Measurements from ENCODE around the gene SLFN5. TPM values are rescaled to one million over a fixed set of nuclear protein-coding genes. Genes with fewer than 3 reads are reported as not detected.

Gene SLFN5
- total RNA-seq, 2 donors from 2014 or later = 7.8 to 8.9 TPM

DNA sequence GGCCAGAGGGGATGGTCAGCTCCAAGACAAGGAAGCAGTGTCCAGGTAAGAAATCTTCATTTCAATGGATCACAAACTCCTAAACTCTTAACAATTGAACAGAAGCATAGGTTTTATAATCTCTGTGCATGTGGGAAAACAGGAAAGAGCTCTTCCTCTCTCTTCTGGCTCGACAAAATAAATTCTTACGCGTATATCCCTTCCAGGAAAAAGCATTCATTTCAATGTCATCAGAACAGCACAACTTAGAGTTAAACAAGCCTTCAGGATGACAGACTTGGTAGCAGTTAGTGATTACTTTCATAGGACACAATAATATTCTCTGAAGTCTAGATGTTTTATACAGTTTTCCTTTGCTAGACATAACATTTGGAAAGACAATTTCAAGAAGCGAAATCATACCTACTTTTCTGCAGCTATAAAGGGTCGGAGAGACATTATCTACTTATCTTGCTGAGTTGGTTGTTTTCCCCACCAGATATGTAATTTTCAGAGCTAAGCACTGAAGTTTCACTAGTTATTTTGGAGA lies 29.4 kb upstream of the SLFN5 start:
- intact Hi-C loops (cut with DNase I) = no loop called here
- H3K36me3 ChIP-seq (replicated peaks in 1 of 2; ENCODE audit: insufficient read depth in 1 of 2, low read depth in 2 of 2) = no peaks in the 10 kb centered on the region
- no peaks in the 10 kb centered on the region for H3K4me1 ChIP-seq
- ATAC-seq (no peak), DNase-seq (no peak)
- TF ChIP-seq, protein P1, sequence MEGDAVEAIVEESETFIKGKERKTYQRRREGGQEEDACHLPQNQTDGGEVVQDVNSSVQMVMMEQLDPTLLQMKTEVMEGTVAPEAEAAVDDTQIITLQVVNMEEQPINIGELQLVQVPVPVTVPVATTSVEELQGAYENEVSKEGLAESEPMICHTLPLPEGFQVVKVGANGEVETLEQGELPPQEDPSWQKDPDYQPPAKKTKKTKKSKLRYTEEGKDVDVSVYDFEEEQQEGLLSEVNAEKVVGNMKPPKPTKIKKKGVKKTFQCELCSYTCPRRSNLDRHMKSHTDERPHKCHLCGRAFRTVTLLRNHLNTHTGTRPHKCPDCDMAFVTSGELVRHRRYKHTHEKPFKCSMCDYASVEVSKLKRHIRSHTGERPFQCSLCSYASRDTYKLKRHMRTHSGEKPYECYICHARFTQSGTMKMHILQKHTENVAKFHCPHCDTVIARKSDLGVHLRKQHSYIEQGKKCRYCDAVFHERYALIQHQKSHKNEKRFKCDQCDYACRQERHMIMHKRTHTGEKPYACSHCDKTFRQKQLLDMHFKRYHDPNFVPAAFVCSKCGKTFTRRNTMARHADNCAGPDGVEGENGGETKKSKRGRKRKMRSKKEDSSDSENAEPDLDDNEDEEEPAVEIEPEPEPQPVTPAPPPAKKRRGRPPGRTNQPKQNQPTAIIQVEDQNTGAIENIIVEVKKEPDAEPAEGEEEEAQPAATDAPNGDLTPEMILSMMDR (IDR thresholded peaks at IDR 0.05) = no peak
- TF ChIP-seq POLR2A (IDR thresholded peaks at IDR 0.05) = no peak
- 73 to 75% methylated on average over 5 of the region's 5 CpGs for WGBS, 2 donors
- H3K4me3 ChIP-seq = no peak overlapping the region
- peaks cover 0 to 6% of the 10 kb centered on the region in 2 donors for H3K27me3 ChIP-seq
- no peaks in the 10 kb centered on the region for H3K9me3 ChIP-seq
- no peak overlapping the region for H3K27ac ChIP-seq

DNA sequence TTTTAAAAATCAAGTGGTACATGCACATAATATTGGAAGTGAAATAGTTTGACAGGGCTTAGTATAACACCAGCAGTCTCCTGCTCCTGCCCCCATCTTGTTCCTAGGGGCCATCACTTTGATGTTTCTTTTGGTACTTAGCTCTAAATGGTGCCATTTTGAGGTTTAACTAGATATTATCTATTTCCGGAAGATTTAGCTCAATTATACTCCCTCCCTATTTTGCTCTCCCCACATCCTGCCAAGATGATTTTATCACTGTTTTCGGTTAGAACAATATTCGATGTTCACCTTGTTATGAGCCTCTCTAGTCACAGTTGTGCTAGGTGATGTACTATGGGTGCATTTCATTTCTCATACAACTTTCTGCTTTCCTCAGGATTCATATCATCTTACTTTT lies 28.7 kb upstream of the SLFN5 start:
- Histone ChIP-seq H3K27ac (no peak overlapping the region), H3K36me3 (replicated peaks in 1 of 2; ENCODE audit: insufficient read depth in 1 of 2, low read depth in 2 of 2) (no peaks in the 10 kb centered on the region), H3K27me3 (peaks cover 0 to 6% of the 10 kb centered on the region in 2 donors), H3K9me3 (no peaks in the 10 kb centered on the region), H3K4me3 (no peak overlapping the region), H3K4me1 (no peaks in the 10 kb centered on the region)
- DNase-seq (no peak), ATAC-seq (no peak)
- intact Hi-C loops (cut with DNase I) = no loop called here
- no peak for TF ChIP-seq POLR2A (IDR thresholded peaks at IDR 0.05)
- TF ChIP-seq, protein P1 (IDR thresholded peaks at IDR 0.05) = no peak
- 41 to 55% methylated on average over 3 of the region's 3 CpGs for WGBS, 2 donors

DNA sequence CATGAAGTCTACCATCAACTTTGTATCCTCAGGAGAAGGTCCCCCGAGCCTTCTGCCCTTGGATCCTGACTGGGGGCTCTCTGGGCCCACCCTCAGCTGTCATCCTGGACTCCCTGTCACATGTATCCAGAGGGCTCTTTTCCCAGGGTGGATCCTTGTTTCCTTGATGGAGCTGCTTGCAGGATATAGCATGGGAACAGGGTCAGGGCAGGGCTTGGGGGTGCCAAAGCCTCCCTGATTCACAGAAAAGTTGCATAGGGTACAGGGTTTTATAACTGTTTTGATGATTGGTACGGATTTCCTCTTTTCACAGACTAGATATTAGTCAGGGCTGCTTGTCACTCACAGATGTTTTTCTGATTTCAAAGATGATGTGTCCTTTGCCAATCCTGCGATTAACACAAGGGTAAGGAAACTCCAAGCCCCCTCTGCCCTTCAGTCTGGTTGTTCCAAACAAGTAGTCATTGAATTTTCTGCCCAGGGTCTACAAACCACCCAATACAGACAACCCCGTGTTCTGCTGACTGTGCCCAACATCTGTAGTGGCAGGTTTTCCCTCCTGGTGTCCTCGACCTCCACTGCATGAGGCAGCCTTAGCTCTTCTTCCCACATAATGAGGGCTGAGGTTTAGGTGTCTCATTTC lies 28.1 kb upstream of the SLFN5 start:
- Histone ChIP-seq H3K27me3 (peaks cover 0 to 6% of the 10 kb centered on the region in 2 donors), H3K4me1 (no peaks in the 10 kb centered on the region), H3K27ac (no peak overlapping the region), H3K4me3 (no peak overlapping the region), H3K9me3 (no peaks in the 10 kb centered on the region), H3K36me3 (replicated peaks in 1 of 2; ENCODE audit: insufficient read depth in 1 of 2, low read depth in 2 of 2) (no peaks in the 10 kb centered on the region)
- no peak for DNase-seq
- intact Hi-C loops (cut with DNase I) = no loop called here
- TF ChIP-seq POLR2A (IDR thresholded peaks at IDR 0.05) = no peak
- WGBS, 2 donors = 37 to 40% methylated on average over 5 of the region's 5 CpGs
- no peak for ATAC-seq

DNA sequence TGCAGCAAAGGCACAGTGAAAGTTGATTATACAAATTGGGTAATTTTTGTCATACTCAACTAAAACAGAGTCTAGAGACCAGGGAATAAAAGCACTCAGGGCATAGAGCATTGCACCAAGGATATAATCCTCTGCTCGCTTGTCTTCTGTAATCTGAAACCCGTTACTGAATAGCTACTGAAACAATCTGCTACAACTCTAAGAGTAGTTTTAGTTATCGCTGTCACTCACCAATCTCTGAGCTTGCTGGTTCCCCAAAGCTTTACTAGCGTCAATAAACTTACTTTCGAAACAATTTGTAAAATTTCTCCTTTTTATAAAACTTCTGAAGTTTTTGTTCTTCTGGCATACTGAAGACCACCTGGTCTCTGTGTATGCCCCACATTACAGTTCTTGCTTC lies 25.8 kb upstream of the SLFN5 start:
- WGBS, 2 donors = 45 to 59% methylated on average over 5 of the region's 5 CpGs
- DNase-seq = no peak
- no peaks in the 10 kb centered on the region for H3K36me3 ChIP-seq (replicated peaks in 1 of 2; ENCODE audit: insufficient read depth in 1 of 2, low read depth in 2 of 2)
- H3K4me1 ChIP-seq = no peaks in the 10 kb centered on the region
- H3K4me3 ChIP-seq = no peak overlapping the region
- H3K27me3 ChIP-seq = peaks cover 0 to 6% of the 10 kb centered on the region in 2 donors
- intact Hi-C loops (cut with DNase I) = no loop called here
- H3K27ac ChIP-seq = no peak overlapping the region
- H3K9me3 ChIP-seq = no peaks in the 10 kb centered on the region
- ATAC-seq = no peak
- TF ChIP-seq POLR2A (IDR thresholded peaks at IDR 0.05) = no peak
- TF ChIP-seq, protein P1 (IDR thresholded peaks at IDR 0.05) = no peak

DNA sequence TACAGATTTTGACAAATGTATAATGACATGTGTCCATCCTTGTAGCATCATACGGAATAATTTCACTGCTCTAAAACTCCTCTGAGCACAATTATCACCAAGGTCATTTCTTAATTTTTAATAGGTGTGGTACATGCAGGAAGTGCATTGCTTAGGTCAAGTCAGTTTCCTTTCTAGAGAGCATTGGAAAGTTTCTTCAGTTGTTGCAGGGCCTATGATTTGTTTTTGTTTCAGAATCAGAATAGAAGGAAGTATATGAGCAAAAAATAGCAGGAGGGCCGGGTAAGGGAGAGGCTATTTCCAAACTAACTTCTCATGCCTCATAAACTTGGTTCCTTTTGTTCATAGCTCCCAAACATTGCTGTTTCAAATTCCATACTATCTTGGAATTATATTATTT lies 24.0 kb upstream of the SLFN5 start:
- H3K4me1 ChIP-seq = no peaks in the 10 kb centered on the region
- H3K36me3 ChIP-seq (replicated peaks in 1 of 2; ENCODE audit: insufficient read depth in 1 of 2, low read depth in 2 of 2) = no peaks in the 10 kb centered on the region
- no peak for ATAC-seq
- no peak for DNase-seq
- H3K27me3 ChIP-seq = peaks cover 0 to 6% of the 10 kb centered on the region in 2 donors
- 48 to 49% methylated on average over 2 of the region's 2 CpGs for WGBS, 2 donors
- intact Hi-C loops (cut with DNase I) = no loop called here
- H3K9me3 ChIP-seq = peaks cover 0 to 7% (median 0%) of the 10 kb centered on the region in 3 donors
- H3K4me3 ChIP-seq = no peak overlapping the region
- TF ChIP-seq POLR2A (IDR thresholded peaks at IDR 0.05) = no peak
- TF ChIP-seq, protein P1 (IDR thresholded peaks at IDR 0.05) = no peak
- H3K27ac ChIP-seq = no peak overlapping the region

All from body of pancreas (tissue), 4 donors.